Ecto neural progenitor cell (in vitro differentiated cells): ENCODE results near the gene PLIN4.

Experiments
- DNase-seq: peaks from one replicate; pipeline ENCODE4 v3.0.0-alpha.2; 2018; ENCODE audit warnings: low spot score

The PLIN4 gene

DNA sequence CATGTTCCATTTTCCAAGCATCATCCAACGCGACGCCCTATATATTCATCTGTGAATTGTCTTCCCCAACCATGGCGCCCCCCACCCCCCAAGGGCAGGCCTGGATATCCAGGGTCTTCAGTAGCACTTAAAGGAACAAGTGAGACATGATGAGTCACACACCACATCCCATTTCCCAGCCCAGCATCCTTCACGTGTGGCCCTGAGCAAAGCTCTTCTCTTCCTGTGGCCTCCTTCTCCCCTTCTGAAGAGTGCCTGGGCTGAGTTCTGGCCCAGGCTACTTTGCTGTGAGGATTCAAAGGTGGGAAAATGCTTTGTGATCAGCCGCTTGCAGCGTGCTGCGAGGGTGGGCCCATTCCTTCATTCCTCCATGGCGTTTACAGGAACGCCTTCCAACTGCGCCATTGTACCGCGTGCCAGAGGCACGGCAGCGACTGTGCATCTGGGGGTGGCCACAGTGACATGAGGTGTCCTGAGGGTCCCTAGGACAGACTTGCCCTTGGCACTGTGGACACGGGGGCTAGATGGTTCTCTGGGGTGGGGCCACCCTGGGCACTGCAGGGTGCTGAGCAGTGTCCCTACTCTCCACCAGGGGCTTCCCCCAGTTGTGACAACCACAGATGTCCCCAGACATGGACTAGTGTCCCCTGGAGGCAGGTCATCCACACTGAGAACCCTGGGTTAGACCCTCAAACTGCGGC, 11.7 kb downstream of the PLIN4 start:
- DNase-seq = no peak

DNA sequence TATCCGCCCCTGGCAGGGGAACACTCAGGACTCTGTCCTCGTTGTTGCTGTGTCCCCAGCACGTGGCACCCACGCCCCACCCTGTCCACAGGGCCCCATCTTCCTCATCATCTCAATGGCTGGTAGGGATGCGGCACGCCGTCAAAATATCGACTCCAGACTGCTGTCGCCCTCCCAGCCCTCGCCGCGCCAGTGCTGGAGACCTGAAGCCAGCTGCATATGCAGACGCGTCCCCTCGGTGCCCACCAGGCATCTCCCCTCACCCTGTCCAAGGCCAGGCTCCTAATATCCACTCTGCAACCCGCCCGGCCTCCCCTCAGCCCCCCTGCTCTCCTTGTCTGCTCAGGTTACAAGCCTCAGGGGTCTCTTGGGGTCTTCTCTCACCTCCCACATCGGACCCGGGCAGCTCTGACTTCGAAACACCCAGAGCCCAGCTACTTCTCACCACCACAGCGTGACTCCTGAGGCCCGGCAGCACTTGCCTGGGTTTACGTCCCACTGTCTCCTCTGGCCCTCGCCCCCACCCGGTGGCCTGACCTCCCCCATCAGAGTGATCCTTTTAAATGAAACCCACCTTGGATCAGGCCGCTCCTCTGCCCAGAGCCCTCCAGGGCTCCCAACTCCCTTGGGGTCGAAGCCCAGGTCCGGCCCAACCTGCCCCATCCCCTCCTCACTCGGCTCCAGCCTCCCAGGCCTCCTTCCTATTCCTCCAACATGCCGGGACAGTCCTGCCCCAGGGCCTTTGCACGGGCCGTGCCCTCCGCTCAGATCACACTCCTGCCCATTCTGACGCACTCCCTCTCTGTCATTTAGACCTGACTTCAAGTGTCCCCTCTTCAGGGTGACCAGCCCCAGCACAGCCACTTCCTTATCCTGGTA, 12.5 kb downstream of the PLIN4 start:
- DNase-seq = no peak

- DNase-seq = no peak
Measured at GRCh38 chr19:4504891-4505569, 13.3 kb downstream of the PLIN4 start.

GRCh38 chr19:4504297-4504701, 14.0 kb downstream of the PLIN4 start:
- no peak for DNase-seq

DNA sequence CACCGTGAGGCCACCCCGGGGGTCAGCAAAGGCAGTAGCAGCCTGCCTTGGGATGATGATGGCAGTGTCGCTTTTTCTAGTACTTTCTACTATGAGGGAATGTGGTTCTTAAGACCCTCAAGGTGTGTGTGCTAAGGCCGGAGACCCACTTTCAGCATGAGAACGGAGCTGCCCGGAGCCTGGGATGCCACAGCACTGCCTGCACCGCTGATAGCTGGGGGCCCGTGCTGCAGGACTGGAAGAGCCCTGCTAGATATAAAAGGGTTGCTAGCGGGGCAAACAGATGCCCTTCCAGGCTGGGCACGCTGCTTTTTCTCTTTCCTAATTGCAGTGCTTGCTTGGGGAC, 14.5 kb downstream of the PLIN4 start:
- DNase-seq = no peak

DNA sequence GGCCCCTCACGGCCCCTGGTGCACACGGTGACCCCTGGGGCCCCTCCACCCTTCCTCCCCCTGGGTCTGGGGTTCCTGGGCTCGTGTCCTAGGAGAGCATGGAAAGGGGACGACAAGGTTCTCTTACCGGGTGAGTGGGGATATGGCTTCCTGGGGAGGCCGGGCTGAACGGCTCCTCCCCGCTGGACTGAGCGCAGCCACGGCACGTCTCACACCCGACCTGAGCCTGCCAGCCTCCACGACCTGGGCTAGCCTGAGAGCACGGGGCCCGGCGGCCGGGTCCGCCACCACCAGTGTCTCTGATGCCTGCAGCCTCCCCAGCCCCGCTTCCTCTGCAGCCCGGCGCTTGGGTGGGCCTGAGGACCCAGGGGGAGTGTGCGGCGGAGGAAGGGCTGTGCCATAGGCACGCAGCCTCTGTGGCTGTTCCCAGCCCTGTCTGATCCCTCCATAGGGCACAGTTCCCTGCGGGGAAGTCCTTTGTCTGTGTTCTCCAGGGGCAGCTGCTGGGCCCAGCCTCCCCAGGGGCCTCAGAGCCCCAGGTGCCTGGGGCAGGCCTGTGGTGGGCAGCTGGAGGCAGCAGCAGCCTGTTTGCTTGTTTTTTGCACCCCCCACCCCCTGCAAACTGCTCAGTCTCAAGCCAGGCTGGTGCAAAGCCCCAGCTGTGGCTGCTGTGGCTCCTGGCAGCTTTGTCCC, 15.0 kb downstream of the PLIN4 start:
- no peak for DNase-seq

GRCh38 chr19:4502282-4503131, 15.8 kb downstream of the PLIN4 start:
- DNase-seq = no peak

DNA sequence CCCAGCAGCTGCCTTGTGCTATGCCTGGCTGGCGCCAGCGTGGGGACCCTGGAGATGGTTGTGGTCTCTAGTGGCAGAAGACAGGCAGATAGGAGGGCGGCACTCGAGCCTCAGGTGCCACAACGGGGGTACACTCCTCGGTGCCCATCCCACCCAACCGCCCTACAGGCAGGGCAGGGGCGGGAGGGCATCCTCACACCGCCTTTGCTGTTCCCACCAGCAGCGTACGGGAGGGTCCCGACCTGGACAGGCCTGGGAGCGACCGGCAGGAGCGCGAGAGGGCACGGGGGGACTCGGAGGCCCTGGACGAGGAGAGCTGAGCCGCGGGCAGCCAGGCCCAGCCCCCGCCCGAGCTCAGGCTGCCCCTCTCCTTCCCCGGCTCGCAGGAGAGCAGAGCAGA, 16.6 kb downstream of the PLIN4 start:
- DNase-seq = no peak

- DNase-seq = no peak
Measured at GRCh38 chr19:4500841-4501591, 17.3 kb downstream of the PLIN4 start.

DNA sequence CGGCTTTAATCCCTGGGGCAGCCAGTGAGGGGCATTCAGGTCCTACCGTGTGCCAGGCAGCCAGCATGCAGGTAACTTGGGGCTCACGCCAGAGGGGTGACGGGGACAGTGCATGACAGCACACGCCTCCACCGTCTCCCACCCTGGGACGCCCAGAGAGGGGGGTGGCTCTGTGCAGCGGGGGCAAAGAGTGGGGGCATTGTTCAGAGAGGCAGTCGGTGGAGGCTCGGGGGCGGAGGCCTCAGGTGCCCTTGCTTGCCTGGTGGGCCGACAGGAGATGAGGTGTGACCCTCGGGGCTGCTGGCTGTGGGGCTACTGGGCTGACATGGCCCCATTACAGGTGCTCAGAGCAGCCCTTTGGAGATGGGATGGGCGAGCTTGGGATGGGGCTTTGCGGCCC, 18.4 kb downstream of the PLIN4 start:
- no peak for DNase-seq

GRCh38 chr19:4499318-4499717, 19.0 kb downstream of the PLIN4 start:
- no peak for DNase-seq

DNA sequence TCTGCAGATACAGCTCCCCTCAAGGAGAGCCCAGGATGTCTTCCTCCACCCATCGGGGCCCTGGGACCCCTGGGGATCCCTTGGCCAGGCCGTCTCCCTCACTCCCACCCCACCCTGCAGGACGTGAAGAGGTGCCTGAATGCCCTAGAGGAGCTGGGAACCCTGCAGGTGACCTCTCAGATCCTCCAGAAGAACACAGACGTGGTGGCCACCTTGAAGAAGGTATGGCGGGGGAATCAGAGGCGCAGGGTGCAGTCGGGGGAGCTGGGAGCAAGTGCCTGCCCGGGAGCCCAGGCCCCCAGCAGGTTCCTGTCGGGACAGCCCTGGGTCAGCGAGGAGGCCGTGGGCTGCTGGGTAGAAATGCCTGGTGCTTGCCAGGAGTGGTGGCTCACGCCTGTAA, 19.6 kb downstream of the PLIN4 start:
- no peak for DNase-seq

- no peak for DNase-seq
Measured at GRCh38 chr19:4497770-4498389, 20.4 kb downstream of the PLIN4 start.

- no peak for DNase-seq
Measured at GRCh38 chr19:4496304-4496703, 22.0 kb downstream of the PLIN4 start.

DNA sequence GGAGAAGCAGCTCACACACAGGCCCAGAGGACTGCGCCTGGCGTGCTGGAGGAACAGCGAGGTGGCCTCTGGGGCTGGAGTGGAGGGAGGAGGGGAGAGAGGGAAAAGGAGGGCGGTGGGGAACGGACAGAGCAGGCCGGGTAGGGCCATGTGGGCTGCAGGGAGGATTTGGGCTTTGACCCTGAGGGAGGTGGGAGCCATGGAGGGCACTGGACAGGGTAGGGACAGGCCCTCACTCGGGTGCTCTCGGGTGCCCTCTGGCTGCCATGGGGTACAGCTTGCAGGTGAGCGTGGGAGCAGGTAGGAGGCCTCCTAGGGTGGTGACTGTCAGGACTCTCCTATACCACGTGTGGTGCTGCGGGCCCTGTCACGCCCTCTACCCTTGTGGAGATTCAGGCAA, 22.8 kb downstream of the PLIN4 start:
- no peak for DNase-seq

DNA sequence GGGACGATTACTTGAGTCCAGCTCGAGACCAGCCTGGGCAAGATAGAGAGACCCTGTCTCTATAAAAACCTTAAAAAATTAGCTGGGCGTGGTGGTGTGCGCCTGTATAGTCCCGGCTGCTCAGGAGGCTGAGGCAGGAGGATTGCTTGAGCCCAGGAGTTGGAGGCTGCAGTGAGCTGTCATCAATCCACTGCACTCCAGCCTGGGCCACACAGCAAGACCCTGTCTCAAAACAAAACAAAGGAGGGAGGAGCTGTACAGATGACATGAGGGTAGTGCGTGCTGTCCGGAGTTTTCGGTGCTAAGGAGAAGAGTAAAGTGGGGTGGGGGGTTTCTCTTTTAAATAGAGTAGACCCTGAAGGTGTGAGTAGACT, 23.6 kb downstream of the PLIN4 start:
- no peak for DNase-seq

DNA sequence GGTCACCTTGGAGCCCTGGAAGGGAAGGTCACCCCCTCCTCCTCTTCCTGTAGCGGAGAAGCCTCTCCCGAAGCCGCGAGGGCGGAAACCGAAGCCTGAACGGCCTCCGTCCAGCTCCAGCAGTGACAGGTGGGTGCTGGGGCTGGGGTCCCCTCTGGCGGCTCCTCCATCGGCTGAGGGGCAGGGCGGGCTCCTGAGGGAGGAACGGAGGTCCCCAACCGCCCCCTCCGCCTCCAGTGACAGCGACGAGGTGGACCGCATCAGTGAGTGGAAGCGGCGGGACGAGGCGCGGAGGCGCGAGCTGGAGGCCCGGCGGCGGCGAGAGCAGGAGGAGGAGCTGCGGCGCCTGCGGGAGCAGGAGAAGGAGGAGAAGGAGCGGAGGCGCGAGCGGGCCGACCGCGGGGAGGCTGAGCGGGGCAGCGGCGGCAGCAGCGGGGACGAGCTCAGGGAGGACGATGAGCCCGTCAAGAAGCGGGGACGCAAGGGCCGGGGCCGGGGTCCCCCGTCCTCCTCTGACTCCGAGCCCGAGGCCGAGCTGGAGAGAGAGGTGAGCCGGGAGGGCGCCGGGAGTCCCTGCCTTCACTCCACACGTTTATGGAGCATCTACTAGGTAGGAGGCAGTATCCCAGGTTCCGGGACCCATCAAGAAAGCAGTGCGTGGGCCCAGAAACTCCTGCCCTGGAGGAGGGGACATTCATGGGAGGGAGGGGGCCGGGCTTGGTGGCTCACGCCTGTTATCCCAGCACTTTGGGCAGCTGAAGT, 24.2 kb downstream of the PLIN4 start:
- no peak for DNase-seq

DNA sequence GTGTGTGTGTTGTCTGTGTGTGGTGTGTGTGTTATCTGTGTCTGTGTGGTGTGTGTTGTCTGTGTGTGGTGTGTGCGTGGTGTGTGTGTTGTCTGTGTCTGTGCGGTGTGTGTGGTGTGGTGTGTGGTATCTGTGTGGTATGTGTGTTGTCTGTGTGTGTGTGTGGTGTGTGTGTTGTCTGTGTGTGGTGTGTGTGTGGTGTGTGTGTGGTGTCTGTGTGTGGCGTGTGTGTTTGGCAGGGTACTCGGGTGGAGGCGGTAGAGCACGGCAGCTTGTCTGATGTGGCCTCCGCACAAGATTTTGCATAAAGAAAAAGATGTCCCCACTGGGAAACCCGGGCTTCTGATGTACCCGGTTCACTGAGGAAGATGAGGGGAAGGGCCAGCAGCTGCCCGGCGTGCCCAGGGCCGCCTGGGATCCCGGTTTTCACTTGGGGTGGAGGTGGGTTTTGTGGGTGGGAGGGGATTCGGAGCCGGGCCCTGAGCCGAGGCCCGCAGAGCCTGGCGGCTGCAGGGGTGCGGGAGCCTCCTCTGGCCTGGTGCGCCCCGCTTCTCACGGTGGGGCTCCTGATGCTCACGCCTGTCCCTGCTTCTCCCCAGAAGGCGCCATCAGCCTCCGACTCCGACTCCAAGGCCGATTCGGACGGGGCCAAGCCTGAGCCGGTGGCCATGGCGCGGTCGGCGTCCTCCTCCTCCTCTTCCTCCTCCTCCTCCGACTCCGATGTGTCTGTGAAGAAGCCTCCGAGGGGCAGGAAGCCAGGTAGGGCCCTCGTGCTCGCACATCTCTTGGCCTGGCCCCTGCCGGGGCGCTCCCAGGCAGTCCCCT, 25.0 kb downstream of the PLIN4 start:
- no peak for DNase-seq
